ENCODE results near the gene KCNJ18.
"Not testable (repeated sequence)": the region's sequence is repeated elsewhere in the genome, so short reads cannot be mapped to it uniquely, and the experiment has no call there.

GRCh38 chr17:21685061-21685795, 7.1 kb upstream of the KCNJ18 start:
- not testable (repeated sequence) for TF ChIP-seq POLR2A (IDR thresholded peaks at IDR 0.05)
- TF ChIP-seq, protein P1, sequence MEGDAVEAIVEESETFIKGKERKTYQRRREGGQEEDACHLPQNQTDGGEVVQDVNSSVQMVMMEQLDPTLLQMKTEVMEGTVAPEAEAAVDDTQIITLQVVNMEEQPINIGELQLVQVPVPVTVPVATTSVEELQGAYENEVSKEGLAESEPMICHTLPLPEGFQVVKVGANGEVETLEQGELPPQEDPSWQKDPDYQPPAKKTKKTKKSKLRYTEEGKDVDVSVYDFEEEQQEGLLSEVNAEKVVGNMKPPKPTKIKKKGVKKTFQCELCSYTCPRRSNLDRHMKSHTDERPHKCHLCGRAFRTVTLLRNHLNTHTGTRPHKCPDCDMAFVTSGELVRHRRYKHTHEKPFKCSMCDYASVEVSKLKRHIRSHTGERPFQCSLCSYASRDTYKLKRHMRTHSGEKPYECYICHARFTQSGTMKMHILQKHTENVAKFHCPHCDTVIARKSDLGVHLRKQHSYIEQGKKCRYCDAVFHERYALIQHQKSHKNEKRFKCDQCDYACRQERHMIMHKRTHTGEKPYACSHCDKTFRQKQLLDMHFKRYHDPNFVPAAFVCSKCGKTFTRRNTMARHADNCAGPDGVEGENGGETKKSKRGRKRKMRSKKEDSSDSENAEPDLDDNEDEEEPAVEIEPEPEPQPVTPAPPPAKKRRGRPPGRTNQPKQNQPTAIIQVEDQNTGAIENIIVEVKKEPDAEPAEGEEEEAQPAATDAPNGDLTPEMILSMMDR (IDR thresholded peaks at IDR 0.05), result not testable (repeated sequence)

All from right lobe of liver (tissue), 4 donors.